Stimulated activated CD4-positive, alpha-beta T cell treated with anti-CD3 and anti-CD28 coated beads, TNF-alpha, amount 100 ng/mL, for 4 hours (primary cell): ENCODE measurements around the gene RGS6.

Experiments
- DNase-seq, 3 experiments: peaks; one replicate each; pipeline ENCODE4 v3.0.0-alpha.2; 2020; ENCODE audit warnings: low read depth in 3 of 3

The RGS6 gene

GRCh38 chr14:72402377-72402772 lies 470.1 kb downstream of the RGS6 start:
- no peak for DNase-seq

- DNase-seq = no peak
Observed at GRCh38 chr14:72404106-72404774, 472.0 kb downstream of the RGS6 start.

- DNase-seq = no peak
Observed at GRCh38 chr14:72404998-72405397, 472.8 kb downstream of the RGS6 start.

- no peak for DNase-seq
Observed at GRCh38 chr14:72408020-72408419, 475.8 kb downstream of the RGS6 start.

- DNase-seq = no peak
Observed at GRCh38 chr14:72409047-72409446, 476.8 kb downstream of the RGS6 start.

- DNase-seq = no peak
Observed at GRCh38 chr14:72416081-72416849, 484.0 kb downstream of the RGS6 start.

- no peak for DNase-seq
Observed at GRCh38 chr14:72416892-72417291, 484.7 kb downstream of the RGS6 start.

GRCh38 chr14:72418806-72419205 lies 486.6 kb downstream of the RGS6 start:
- DNase-seq = no peak

GRCh38 chr14:72419226-72419775 lies 487.1 kb downstream of the RGS6 start:
- DNase-seq = no peak

GRCh38 chr14:72420749-72421474 lies 488.7 kb downstream of the RGS6 start:
- peak; percentile 31 to 38 (median 33) for DNase-seq

GRCh38 chr14:72423957-72424356 lies 491.7 kb downstream of the RGS6 start:
- no peak for DNase-seq

GRCh38 chr14:72430457-72430856 lies 498.2 kb downstream of the RGS6 start:
- DNase-seq = no peak

- no peak for DNase-seq
Observed at GRCh38 chr14:72432748-72433147, 500.5 kb downstream of the RGS6 start.

GRCh38 chr14:72433511-72433910 lies 501.3 kb downstream of the RGS6 start:
- DNase-seq = no peak

GRCh38 chr14:72434856-72435255 lies 502.6 kb downstream of the RGS6 start:
- no peak for DNase-seq

GRCh38 chr14:72439707-72440106 lies 507.5 kb downstream of the RGS6 start:
- DNase-seq = no peak

- no peak for DNase-seq
Observed at GRCh38 chr14:72443256-72443655, 511.0 kb downstream of the RGS6 start.

- DNase-seq = peak in 1 of 3 experiments; percentile 14
Observed at GRCh38 chr14:72443991-72444441, 511.8 kb downstream of the RGS6 start.

GRCh38 chr14:72444701-72445100 lies 512.5 kb downstream of the RGS6 start:
- DNase-seq = no peak

- no peak for DNase-seq
Observed at GRCh38 chr14:72448212-72448611, 516.0 kb downstream of the RGS6 start.

GRCh38 chr14:72450473-72451044 lies 518.3 kb downstream of the RGS6 start:
- no peak for DNase-seq
